Upper lobe of right lung (tissue), 1 donor: ENCODE measurements around the gene UGCG. TPM values are rescaled to one million over a fixed set of nuclear protein-coding genes. Genes with fewer than 3 reads are reported as not detected.

Source experiments
- ATAC-seq: fragments of 200-7000 bp; cut with Tn5 transposase; one replicate; pipeline ENCODE4 v1.9.1; 2020; ENCODE audit warnings: mild to moderate bottlenecking, moderate library complexity
- DNase-seq: peaks from one replicate; pipeline ENCODE4 v3.0.0-alpha.2; 2020
- H3K27ac ChIP-seq: fragments of 200-600 bp; one replicate; pipeline ENCODE4 v1.8.0; 2022
- H3K27me3 ChIP-seq: fragments of 200-600 bp; one replicate; pipeline ENCODE4 v1.8.0; 2022; ENCODE audit warnings: mild to moderate bottlenecking
- H3K36me3 ChIP-seq: fragments of 200-600 bp; one replicate; pipeline ENCODE4 v1.8.0; 2022
- H3K4me1 ChIP-seq: fragments of 200-600 bp; one replicate; pipeline ENCODE4 v1.8.0; 2022
- H3K4me3 ChIP-seq: fragments of 200-600 bp; one replicate; pipeline ENCODE4 v1.8.0; 2022; ENCODE audit warnings: mild to moderate bottlenecking
- H3K9me3 ChIP-seq: fragments of 200-600 bp; one replicate; pipeline ENCODE4 v1.8.0; 2022
- intact Hi-C: fragments of 100-400 bp; cut with DNase I; formaldehyde crosslinking; loops from one replicate; pipeline ENCODE4 v1.11.0; 2022
- total RNA-seq: library from RNA; stranded (reverse); fragmentation: NEBNext Ultra II Directional; extraction: Animal tissue kit (Norgen Biotek cat#: 25700); gene quantifications from one replicate; pipeline ENCODE4 v1.2.1, GENCODE V29; 2021
- TF ChIP-seq, protein P1 (sequence below): fragments of 200-600 bp; IDR thresholded peaks from one replicate; pipeline ENCODE4 v1.8.0; 2022; ENCODE audit warnings: antibody characterized with exemption
- donor health status: DM: no; HTN: yes; CAD: no; lungs with severe emphysema.

The UGCG gene
- total RNA-seq, 1 donor from 2014 or later: 50.7 TPM

GRCh38 chr9:111857555-111858211 lies 38.9 kb upstream of the UGCG start:
- no peaks in the 10 kb centered on the region for H3K27me3 ChIP-seq
- no peak overlapping the region for H3K4me3 ChIP-seq
- H3K27ac ChIP-seq: no peak overlapping the region
- no peaks in the 10 kb centered on the region for H3K36me3 ChIP-seq
- no peaks in the 10 kb centered on the region for H3K4me1 ChIP-seq
- intact Hi-C loops: no loop called here
- TF ChIP-seq, protein P1, sequence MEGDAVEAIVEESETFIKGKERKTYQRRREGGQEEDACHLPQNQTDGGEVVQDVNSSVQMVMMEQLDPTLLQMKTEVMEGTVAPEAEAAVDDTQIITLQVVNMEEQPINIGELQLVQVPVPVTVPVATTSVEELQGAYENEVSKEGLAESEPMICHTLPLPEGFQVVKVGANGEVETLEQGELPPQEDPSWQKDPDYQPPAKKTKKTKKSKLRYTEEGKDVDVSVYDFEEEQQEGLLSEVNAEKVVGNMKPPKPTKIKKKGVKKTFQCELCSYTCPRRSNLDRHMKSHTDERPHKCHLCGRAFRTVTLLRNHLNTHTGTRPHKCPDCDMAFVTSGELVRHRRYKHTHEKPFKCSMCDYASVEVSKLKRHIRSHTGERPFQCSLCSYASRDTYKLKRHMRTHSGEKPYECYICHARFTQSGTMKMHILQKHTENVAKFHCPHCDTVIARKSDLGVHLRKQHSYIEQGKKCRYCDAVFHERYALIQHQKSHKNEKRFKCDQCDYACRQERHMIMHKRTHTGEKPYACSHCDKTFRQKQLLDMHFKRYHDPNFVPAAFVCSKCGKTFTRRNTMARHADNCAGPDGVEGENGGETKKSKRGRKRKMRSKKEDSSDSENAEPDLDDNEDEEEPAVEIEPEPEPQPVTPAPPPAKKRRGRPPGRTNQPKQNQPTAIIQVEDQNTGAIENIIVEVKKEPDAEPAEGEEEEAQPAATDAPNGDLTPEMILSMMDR: no peak
- H3K9me3 ChIP-seq: no peaks in the 10 kb centered on the region
- no peak for ATAC-seq
- DNase-seq: no peak

GRCh38 chr9:111860443-111860842 lies 36.2 kb upstream of the UGCG start:
- no peaks in the 10 kb centered on the region for H3K9me3 ChIP-seq
- no peak overlapping the region for H3K27ac ChIP-seq
- no peak for DNase-seq
- H3K27me3 ChIP-seq: no peaks in the 10 kb centered on the region
- H3K4me3 ChIP-seq: no peak overlapping the region
- TF ChIP-seq, protein P1: no peak
- no peak for ATAC-seq
- no peaks in the 10 kb centered on the region for H3K36me3 ChIP-seq
- H3K4me1 ChIP-seq: no peaks in the 10 kb centered on the region
- intact Hi-C loops: no loop called here

DNA sequence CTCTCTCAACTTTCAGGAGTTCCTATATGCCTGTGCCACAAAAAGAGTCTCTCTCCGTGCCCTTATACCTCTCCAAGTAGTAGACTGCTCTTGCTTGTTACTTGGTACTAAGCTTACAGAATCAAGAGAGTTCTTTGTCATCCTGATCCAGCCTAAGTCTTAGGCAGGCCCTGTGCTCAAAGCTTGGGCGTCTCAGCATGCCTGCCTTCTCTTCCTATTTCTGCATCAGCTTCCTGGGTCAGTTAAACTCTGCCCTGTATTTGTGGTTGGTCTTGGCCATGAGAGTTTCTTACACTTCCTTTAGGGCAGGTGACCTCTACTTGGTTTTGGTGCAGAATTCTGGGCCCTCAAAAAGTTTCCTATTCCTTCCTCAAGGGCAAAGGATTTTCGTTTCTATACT lies 33.0 kb upstream of the UGCG start:
- peak; percentile 67 for ATAC-seq
- intact Hi-C loops: no loop called here
- TF ChIP-seq, protein P1: no peak

DNA sequence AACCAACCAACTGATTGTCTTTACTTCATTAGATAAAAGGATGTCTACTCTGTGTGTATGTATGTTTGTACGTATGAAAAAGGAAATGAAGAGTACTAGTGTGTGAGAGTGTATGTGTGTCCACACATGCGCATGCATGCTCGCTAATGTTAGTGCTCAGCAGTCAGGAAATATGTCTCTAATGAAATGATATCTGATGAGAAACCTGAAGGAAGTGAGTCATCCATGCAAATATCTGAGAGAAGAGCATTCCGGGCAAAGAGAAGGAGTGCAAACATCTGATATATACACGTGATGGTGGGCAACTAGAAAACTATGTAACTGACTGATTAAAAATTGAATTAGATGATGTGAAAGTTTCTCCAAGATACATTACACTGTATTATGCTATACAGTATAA lies 29.6 kb upstream of the UGCG start:
- intact Hi-C loops: no loop called here
- ATAC-seq: no peak

More for the DNA sequence above, 33.0 kb upstream of the UGCG start:
- Histone ChIP-seq H3K4me1 (no peaks in the 10 kb centered on the region), H3K9me3 (no peaks in the 10 kb centered on the region), H3K4me3 (no peak overlapping the region), H3K27ac (no peak overlapping the region), H3K27me3 (no peaks in the 10 kb centered on the region), H3K36me3 (no peaks in the 10 kb centered on the region)
- no peak for DNase-seq

GRCh38 chr9:111868475-111868874 lies 28.1 kb upstream of the UGCG start:
- Histone ChIP-seq H3K9me3 (no peaks in the 10 kb centered on the region), H3K27ac (no peak overlapping the region), H3K4me3 (no peak overlapping the region), H3K27me3 (no peaks in the 10 kb centered on the region), H3K4me1 (no peaks in the 10 kb centered on the region), H3K36me3 (no peaks in the 10 kb centered on the region)
- no peak for ATAC-seq
- DNase-seq: no peak
- intact Hi-C loops: no loop called here
- TF ChIP-seq, protein P1: no peak

More for the DNA sequence above, 29.6 kb upstream of the UGCG start:
- H3K9me3 ChIP-seq: no peaks in the 10 kb centered on the region
- H3K4me1 ChIP-seq: no peaks in the 10 kb centered on the region
- H3K36me3 ChIP-seq: no peaks in the 10 kb centered on the region
- no peak for DNase-seq
- H3K4me3 ChIP-seq: no peak overlapping the region
- H3K27me3 ChIP-seq: no peaks in the 10 kb centered on the region
- no peak overlapping the region for H3K27ac ChIP-seq
- TF ChIP-seq, protein P1: no peak
